Measurements from ENCODE around the gene UGT1A10.
A peak's percentile ranks its signal among the peaks of the same experiment; 100 is the strongest.

The UGT1A10 gene

DNA sequence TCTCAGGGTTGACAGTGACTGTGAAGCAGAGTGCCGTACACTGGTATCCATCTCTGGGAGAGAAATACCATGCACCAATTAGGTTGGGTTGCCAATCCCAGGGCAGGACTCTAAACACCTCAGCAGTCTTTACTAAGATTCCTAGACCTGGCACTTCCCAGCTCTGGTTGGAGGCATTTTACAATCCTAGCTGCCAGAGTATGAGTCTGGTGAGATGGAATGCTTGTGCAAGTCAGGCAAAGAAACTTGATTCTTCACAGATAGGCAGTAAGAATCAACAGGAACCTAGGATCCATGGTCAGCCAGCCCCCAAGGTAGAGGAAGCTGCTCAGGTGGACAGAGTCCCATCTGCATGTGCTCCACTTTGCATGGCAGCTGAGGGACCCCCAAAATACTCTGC, 70.5 kb downstream of the UGT1A10 start:
- no peak for DNase-seq (ENCODE audit: low read depth)
- no peak for TF ChIP-seq POLR2A (IDR thresholded peaks at IDR 0.05; ENCODE audit: extremely low read depth, insufficient read length)
- no peak for TF ChIP-seq MYC (IDR thresholded peaks at IDR 0.05; ENCODE audit: low read depth, low read length)
- TF ChIP-seq, protein P1, sequence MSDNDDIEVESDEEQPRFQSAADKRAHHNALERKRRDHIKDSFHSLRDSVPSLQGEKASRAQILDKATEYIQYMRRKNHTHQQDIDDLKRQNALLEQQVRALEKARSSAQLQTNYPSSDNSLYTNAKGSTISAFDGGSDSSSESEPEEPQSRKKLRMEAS (IDR thresholded peaks at IDR 0.05; ENCODE audit: low read depth, low read length): no peak
- TF ChIP-seq, protein P2, sequence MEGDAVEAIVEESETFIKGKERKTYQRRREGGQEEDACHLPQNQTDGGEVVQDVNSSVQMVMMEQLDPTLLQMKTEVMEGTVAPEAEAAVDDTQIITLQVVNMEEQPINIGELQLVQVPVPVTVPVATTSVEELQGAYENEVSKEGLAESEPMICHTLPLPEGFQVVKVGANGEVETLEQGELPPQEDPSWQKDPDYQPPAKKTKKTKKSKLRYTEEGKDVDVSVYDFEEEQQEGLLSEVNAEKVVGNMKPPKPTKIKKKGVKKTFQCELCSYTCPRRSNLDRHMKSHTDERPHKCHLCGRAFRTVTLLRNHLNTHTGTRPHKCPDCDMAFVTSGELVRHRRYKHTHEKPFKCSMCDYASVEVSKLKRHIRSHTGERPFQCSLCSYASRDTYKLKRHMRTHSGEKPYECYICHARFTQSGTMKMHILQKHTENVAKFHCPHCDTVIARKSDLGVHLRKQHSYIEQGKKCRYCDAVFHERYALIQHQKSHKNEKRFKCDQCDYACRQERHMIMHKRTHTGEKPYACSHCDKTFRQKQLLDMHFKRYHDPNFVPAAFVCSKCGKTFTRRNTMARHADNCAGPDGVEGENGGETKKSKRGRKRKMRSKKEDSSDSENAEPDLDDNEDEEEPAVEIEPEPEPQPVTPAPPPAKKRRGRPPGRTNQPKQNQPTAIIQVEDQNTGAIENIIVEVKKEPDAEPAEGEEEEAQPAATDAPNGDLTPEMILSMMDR (IDR thresholded peaks at IDR 0.05; ENCODE audit: low read depth, low read length): no peak
- H3K4me3 ChIP-seq (ENCODE audit: low read depth, low read length): no peak overlapping the region

DNA sequence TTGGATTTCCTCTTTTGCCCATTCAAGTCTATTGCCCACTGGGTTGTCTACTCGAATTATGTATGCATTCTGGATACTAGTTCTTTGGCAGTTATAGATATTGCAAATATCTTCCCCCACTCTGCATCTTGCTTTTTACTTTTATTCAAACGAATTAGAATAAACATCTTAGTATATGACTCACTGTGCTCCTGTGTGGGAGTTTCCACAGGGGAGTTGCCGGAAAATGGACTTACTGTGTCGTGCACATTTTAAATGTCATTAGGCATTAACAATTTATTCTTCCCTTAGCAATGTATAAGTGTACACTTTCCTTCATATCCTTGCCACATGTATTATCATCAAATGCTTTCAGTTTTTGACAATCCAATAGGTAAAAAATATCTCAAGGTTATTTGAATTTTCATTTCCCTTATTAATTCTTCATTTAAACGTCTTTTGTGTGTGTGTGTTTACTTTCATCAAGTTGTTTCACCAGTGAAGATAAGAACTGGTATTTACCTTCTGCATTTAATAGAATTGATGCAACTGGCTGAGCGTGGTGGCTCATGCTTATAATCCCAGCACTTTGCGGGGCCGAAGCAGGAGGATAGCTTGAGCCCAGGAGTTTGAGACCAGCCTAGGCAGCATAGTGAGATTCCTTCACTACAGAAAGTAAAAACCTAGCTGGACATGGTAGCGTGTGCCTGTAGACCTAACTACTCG, 71.8 kb downstream of the UGT1A10 start:
- no peak for DNase-seq (ENCODE audit: low read depth)
- TF ChIP-seq POLR2A (IDR thresholded peaks at IDR 0.05; ENCODE audit: extremely low read depth, insufficient read length) (no peak), MYC (IDR thresholded peaks at IDR 0.05; ENCODE audit: low read depth, low read length) (no peak)
- TF ChIP-seq, protein P2 (IDR thresholded peaks at IDR 0.05; ENCODE audit: low read depth, low read length): no peak
- TF ChIP-seq, protein P1 (IDR thresholded peaks at IDR 0.05; ENCODE audit: low read depth, low read length): no peak
- H3K4me3 ChIP-seq (ENCODE audit: low read depth, low read length): no peak overlapping the region

DNA sequence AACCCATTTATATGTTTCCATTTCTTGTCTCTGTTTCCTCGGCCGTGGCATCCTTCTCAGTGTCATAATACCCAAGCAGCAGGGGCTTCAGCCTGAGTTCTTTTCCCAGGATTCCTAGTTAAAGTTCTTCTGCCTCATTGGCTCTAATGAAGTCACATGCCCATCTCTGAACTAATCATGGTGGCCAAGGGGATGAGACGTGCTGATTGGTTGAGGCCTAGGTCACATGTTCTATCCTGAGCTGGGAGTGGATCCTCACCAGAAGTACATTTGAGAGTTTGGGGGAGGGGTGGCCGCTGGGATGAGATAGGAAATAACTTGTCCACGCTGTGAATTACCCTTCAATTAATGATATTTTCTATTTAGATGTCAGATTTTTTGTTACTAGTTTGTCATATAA, 72.7 kb downstream of the UGT1A10 start:
- DNase-seq (ENCODE audit: low read depth): no peak
- no peak for TF ChIP-seq POLR2A (IDR thresholded peaks at IDR 0.05; ENCODE audit: extremely low read depth, insufficient read length)
- TF ChIP-seq, protein P1 (IDR thresholded peaks at IDR 0.05; ENCODE audit: low read depth, low read length): no peak
- TF ChIP-seq MYC (IDR thresholded peaks at IDR 0.05; ENCODE audit: low read depth, low read length): no peak
- TF ChIP-seq, protein P2 (IDR thresholded peaks at IDR 0.05; ENCODE audit: low read depth, low read length): no peak
- H3K4me3 ChIP-seq (ENCODE audit: low read depth, low read length): no peak overlapping the region

DNA sequence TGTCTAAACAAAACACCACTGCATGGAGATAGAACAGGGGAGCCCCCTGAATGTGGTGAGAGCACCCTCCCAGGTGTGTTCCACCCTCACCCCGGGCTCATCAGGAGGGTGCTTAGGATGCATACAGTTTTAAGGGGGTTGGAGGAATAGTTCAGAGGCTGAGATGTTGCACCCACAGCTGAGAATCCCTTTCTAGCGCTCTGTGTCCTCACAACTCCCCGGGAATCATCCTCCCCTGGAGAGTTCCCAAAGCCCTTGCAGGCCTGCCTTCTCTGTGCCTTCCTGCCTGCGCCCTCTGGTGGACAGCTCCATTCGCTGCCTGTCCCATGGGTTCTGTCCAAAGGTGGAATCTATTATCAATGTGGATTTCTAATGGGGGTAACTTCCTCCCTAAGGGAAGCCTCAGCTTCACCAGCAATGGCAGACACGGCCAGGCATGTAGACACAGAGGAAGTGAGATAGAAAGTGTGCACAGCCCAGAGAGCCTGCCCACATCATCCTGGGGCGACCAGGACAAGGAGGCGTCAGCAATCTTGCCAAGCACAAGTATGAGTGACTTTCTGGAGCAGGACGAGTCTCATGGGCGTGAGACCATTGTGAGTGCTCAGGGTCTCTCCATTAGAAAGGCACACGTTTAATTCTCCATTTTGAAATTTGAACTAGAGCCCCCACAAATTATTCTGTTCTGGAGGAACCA, 75.2 kb downstream of the UGT1A10 start:
- DNase-seq (ENCODE audit: low read depth): peak; percentile 71

DNA sequence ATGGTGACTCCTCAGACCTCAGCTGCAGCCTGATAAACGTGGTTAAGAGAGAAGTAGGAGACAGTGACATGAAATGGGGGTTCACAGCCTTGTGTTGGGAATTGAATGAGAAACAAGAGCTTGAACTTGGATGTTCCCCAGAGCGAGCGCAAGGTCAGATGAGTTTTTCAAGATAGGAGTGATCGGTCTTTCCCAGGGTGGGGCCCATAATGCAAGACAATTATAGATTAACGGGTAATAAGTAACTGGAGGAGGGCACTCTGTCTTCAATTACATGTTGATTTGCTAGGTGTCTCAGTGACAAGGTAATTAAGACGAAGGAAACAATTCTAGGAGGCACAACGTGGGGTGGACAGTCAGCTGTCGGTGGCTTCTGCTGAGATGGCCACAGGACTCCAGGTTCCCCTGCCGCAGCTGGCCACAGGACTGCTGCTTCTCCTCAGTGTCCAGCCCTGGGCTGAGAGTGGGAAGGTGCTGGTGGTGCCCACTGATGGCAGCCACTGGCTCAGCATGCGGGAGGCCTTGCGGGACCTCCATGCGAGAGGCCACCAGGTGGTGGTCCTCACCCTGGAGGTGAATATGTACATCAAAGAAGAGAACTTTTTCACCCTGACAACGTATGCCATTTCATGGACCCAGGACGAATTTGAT, 76.5 kb downstream of the UGT1A10 start, which contains the start of gene UGT1A5:
Gene UGT1A5 (plus strand): TSS at position 297 of the 651 bp plus-strand sequence. CDS start 85 bp downstream, at position 382.
- no peak within 1 kb of the TSS for H3K4me3 ChIP-seq (ENCODE audit: low read depth, low read length)
- TF ChIP-seq, protein P1 (IDR thresholded peaks at IDR 0.05; ENCODE audit: low read depth, low read length): no peak
- TF ChIP-seq MYC (IDR thresholded peaks at IDR 0.05; ENCODE audit: low read depth, low read length): no peak
- TF ChIP-seq, protein P2 (IDR thresholded peaks at IDR 0.05; ENCODE audit: low read depth, low read length): no peak
- no peak for TF ChIP-seq POLR2A (IDR thresholded peaks at IDR 0.05; ENCODE audit: extremely low read depth, insufficient read length)
- DNase-seq (ENCODE audit: low read depth): no peak

More for the DNA sequence above, 75.2 kb downstream of the UGT1A10 start:
- no peak overlapping the region for H3K4me3 ChIP-seq (ENCODE audit: low read depth, low read length)
- TF ChIP-seq, protein P2 (IDR thresholded peaks at IDR 0.05; ENCODE audit: low read depth, low read length): peak; percentile 93
- no peak for TF ChIP-seq MYC (IDR thresholded peaks at IDR 0.05; ENCODE audit: low read depth, low read length)
